Fibroblast of lung (primary cell): ENCODE data around the gene VANGL2.

ENCODE experiments used
- EZH2 ChIP-seq: IDR thresholded peaks from 2 replicates; pipeline ENCODE4 v1.5.1; 2012; ENCODE audit warnings: low read length, control low read depth, mild to moderate bottlenecking; ENCODE audit errors: missing control alignments
- TF ChIP-seq, protein P1 (sequence below), 2 donors: IDR thresholded peaks in 1 of 2; conservative IDR thresholded peaks in 1 of 2; 1 replicate in 1 of 2; 2 replicates in 1 of 2; pipeline ENCODE4 v1.5.1; 2011 to 2012; ENCODE audit warnings: low read length in 2 of 2, control low read depth in 1 of 2, inconsistent platforms in 1 of 2, low read depth in 1 of 2, mild to moderate bottlenecking in 1 of 2

GRCh38 chr1:160394673-160395072 lies 5.7 kb upstream of the VANGL2 start:
- TF ChIP-seq EZH2: no peak
- TF ChIP-seq, protein P1, sequence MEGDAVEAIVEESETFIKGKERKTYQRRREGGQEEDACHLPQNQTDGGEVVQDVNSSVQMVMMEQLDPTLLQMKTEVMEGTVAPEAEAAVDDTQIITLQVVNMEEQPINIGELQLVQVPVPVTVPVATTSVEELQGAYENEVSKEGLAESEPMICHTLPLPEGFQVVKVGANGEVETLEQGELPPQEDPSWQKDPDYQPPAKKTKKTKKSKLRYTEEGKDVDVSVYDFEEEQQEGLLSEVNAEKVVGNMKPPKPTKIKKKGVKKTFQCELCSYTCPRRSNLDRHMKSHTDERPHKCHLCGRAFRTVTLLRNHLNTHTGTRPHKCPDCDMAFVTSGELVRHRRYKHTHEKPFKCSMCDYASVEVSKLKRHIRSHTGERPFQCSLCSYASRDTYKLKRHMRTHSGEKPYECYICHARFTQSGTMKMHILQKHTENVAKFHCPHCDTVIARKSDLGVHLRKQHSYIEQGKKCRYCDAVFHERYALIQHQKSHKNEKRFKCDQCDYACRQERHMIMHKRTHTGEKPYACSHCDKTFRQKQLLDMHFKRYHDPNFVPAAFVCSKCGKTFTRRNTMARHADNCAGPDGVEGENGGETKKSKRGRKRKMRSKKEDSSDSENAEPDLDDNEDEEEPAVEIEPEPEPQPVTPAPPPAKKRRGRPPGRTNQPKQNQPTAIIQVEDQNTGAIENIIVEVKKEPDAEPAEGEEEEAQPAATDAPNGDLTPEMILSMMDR (conservative IDR thresholded peaks at IDR 0.05 in 1 of 2, IDR thresholded peaks at IDR 0.05 in 1 of 2; ENCODE audit: low read depth in 1 of 2, low read length in 2 of 2): no peak
